HepG2 (cell line): ENCODE measurements around the gene C16orf95. TPM values are rescaled to one million over a fixed set of nuclear protein-coding genes. Genes with fewer than 3 reads are reported as not detected.

ENCODE experiments used
- CCAR2 ChIP-seq: fragments of 200-400 bp; formaldehyde crosslinking; optimal IDR thresholded peaks from 2 replicates; pipeline ENCODE3; 2018; ENCODE audit warnings: low read depth, mild to moderate bottlenecking, low read length, moderate library complexity
- MATR3 ChIP-seq: sonication (generic); formaldehyde crosslinking; IDR thresholded peaks from 2 replicates; pipeline ENCODE4 v1.4.0; 2020; ENCODE audit warnings: missing genetic modification reagents
- PAF1 ChIP-seq: IDR thresholded peaks from 2 replicates; pipeline ENCODE4 v1.6.1; 2016; ENCODE audit warnings: missing genetic modification reagents, missing compliant biosample characterization
- POLR2G ChIP-seq: fragments of 200-400 bp; formaldehyde crosslinking; IDR thresholded peaks from 2 replicates; pipeline ENCODE4 v1.6.1; 2018; ENCODE audit warnings: mild to moderate bottlenecking, low read depth, low read length, moderate library complexity
- SIN3B ChIP-seq: fragments of 150-350 bp; IDR thresholded peaks from 2 replicates; pipeline ENCODE4 v1.6.1; 2014; ENCODE audit warnings: low read length
- YEATS2 ChIP-seq: sonication (generic); formaldehyde crosslinking; IDR thresholded peaks from 2 replicates; pipeline ENCODE4 v1.4.0; 2020; ENCODE audit warnings: missing genetic modification reagents, borderline replicate concordance
- ZFY ChIP-seq: sonication (generic); formaldehyde crosslinking; IDR thresholded peaks from 2 replicates; pipeline ENCODE4 v1.4.0; 2020; ENCODE audit warnings: missing genetic modification reagents
- ZNF441 ChIP-seq: sonication (generic); formaldehyde crosslinking; IDR thresholded peaks from 2 replicates; pipeline ENCODE4 v1.7.0; 2021; ENCODE audit warnings: missing genetic modification reagents, borderline replicate concordance
- ZNF816 ChIP-seq: sonication (generic); formaldehyde crosslinking; IDR thresholded peaks from 2 replicates; pipeline ENCODE4 v1.8.0; 2022; ENCODE audit warnings: missing genetic modification reagents, mild to moderate bottlenecking, borderline replicate concordance
- polyA plus RNA-seq, 8 experiments: library from polyadenylated mRNA; depleted of rRNA in 3 of 8; stranded (reverse) in 7 of 8; unstranded in 1 of 8; fragments of >200 nt; fragmentation: Illumina TruSeq in 4 of 8; extraction: Trizol in 4 of 8; gene quantifications; 2 replicates each; pipeline versions ENCODE4 v1.2.1 to v1.2.3, GENCODE V29; 2011 to 2016; ENCODE audit warnings: low read depth in 4 of 8, missing spikeins in 1 of 8, mixed read lengths in 1 of 8; ENCODE audit not compliant: insufficient read depth in 1 of 8
- total RNA-seq, 5 experiments: library from RNA; depleted of rRNA; stranded (reverse); fragments of >200 nt; fragmentation: Illumina TruSeq; extraction: Trizol; gene quantifications; 2 replicates each; pipeline ENCODE4 v1.2.3, GENCODE V29; 2016; ENCODE audit warnings: low read depth in 1 of 5
- TF ChIP-seq, protein P1 (sequence below): sonication (generic); formaldehyde crosslinking; IDR thresholded peaks from 2 replicates; pipeline ENCODE4 v1.4.0; 2020; ENCODE audit warnings: mild to moderate bottlenecking, missing genetic modification reagents

C16orf95 gene
- total and polyA plus RNA-seq, 2 of the 13 experiments (the other 11 are each of a cell fraction or from before 2014, with no cell fraction given) = 2.8 to 8.6 TPM

- TF ChIP-seq, protein P1, sequence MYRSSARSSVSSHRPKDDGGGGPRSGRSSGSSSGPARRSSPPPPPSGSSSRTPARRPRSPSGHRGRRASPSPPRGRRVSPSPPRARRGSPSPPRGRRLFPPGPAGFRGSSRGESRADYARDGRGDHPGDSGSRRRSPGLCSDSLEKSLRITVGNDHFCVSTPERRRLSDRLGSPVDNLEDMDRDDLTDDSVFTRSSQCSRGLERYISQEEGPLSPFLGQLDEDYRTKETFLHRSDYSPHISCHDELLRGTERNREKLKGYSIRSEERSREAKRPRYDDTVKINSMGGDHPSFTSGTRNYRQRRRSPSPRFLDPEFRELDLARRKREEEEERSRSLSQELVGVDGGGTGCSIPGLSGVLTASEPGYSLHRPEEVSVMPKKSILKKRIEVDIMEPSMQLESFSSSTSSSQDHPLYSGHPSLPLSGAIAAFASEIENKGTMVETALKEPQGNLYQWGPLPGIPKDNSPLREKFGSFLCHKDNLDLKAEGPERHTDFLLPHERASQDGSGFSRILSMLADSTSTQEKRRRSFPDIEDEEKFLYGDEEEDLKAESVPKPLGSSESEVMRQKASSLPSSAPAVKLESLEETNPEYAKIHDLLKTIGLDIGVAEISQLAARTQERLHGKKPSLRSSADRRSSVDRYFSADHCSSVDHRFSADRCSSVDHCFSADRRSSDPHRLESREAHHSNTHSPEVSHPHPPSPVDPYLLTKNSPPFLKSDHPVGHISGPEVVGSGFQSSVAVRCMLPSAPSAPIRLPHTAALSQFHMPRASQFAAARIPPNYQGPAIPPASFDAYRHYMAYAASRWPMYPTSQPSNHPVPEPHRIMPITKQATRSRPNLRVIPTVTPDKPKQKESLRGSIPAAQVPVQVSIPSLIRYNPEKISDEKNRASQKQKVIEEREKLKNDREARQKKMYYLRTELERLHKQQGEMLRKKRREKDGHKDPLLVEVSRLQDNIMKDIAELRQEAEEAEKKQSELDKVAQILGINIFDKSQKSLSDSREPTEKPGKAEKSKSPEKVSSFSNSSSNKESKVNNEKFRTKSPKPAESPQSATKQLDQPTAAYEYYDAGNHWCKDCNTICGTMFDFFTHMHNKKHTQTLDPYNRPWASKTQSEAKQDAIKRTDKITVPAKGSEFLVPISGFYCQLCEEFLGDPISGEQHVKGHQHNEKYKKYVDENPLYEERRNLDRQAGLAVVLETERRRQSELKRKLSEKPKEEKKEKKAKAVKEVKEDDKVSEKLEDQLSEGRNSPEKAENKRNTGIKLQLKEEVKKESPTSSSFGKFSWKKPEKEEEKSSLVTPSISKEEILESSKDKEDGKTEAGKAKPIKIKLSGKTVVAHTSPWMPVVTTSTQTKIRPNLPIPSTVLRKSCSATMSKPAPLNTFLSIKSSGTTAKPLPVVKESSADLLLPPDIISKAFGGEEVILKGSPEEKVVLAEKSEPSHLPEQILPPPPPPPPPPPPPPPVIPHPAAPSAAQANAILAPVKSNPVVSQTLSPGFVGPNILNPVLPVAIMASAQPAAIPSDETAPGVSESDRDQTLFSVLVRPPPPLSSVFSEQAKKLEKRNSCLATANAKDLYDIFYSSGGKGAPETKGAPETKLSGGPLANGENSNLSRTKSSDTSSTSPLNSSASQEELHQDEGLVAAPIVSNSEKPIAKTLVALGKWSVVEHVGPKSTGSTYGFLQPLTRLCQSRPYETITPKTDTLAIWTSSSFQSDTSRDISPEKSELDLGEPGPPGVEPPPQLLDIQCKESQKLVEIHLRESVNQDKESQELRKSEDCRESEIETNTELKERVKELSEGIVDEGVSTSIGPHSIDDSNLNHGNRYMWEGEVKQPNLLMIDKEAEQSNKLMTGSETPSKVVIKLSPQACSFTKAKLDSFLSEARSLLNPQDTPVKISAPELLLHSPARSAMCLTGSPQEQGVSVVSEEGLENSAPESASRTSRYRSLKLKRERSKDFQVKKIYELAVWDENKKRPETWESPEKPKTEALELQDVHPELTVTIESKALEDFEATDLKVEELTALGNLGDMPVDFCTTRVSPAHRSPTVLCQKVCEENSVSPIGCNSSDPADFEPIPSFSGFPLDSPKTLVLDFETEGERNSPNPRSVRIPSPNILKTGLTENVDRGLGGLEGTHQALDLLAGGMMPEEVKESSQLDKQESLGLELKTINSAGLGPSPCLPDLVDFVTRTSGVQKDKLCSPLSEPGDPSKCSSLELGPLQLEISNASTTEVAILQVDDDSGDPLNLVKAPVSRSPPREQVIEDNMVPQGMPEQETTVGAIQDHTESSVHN (CRISPR knock-in tag) = no peak
- no peak for TF ChIP-seq ZNF816
- TF ChIP-seq CCAR2 = no peak
- TF ChIP-seq PAF1 (CRISPR knock-in tag) = 0 out of 2 replicates have a peak, but pooled peaks have one; percentile 14
- no peak for TF ChIP-seq YEATS2 (CRISPR knock-in tag)
- TF ChIP-seq POLR2G = peak; percentile 10; the same call in 1 of the 2 replicates
- TF ChIP-seq ZNF441 (CRISPR knock-in tag) = no peak
- TF ChIP-seq ZFY (CRISPR knock-in tag) = no peak
- TF ChIP-seq MATR3 (CRISPR knock-in tag) = no peak
- TF ChIP-seq SIN3B = no peak
Measured at GRCh38 chr16:87360862-87361610, 43.8 kb upstream of the C16orf95 start (continued).
